Activated CD4-positive, alpha-beta memory T cell treated with anti-CD3 and anti-CD28 coated beads, Interleukin-2, amount 10 ng/mL, durations not matched to agents 7 days and 5 days (primary cell): ENCODE results near the gene C1orf74. TPM values are rescaled to one million over a fixed set of nuclear protein-coding genes. Genes with fewer than 3 reads are reported as not detected.

ENCODE experiments used
- CTCF ChIA-PET: fragments of 350-600 bp; sonication (Branson Sonifier 250); formaldehyde crosslinking; loops from one replicate; lab custom pipeline; 2021; ENCODE audit warnings: antibody characterized with exemption, inconsistent platforms; lab: Charles Lee
- POLR2A ChIA-PET: fragments of 350-600 bp; sonication (Branson Sonifier 250); formaldehyde crosslinking; loops from one replicate; lab custom pipeline; 2021; ENCODE audit warnings: antibody characterized with exemption; lab: Charles Lee
- DNase-seq: peaks from one replicate; pipeline ENCODE4 v3.0.0-alpha.2; 2020
- H3K27ac Mint-ChIP-seq: one replicate; pipeline ENCODE4 v1.8.0; 2021; ENCODE audit warnings: mild to moderate bottlenecking, mixed read lengths
- H3K27me3 Mint-ChIP-seq: one replicate; pipeline ENCODE4 v1.8.0; 2021; ENCODE audit warnings: mixed read lengths
- H3K36me3 Mint-ChIP-seq: one replicate; pipeline ENCODE4 v1.8.0; 2021; ENCODE audit warnings: low read depth, mixed read lengths
- H3K4me1 Mint-ChIP-seq: one replicate; pipeline ENCODE4 v1.8.0; 2021; ENCODE audit warnings: mixed read lengths
- H3K4me3 Mint-ChIP-seq: one replicate; pipeline ENCODE4 v1.8.0; 2021; ENCODE audit warnings: mild to moderate bottlenecking, mixed read lengths
- H3K9me3 Mint-ChIP-seq: one replicate; pipeline ENCODE4 v1.8.0; 2021; ENCODE audit warnings: mixed read lengths
- total RNA-seq, 2 experiments: library from RNA; stranded (reverse); gene quantifications; one replicate each; pipeline ENCODE4 v1.2.3, GENCODE V29; 2021

Gene C1orf74
- 1 to 10 TPM; 2.1 to 2.2 TPM for total RNA-seq

- ChIA-PET CTCF (interaction anchor here (0.6 to 2.6 kb wide), 6 partner anchors 11 to 589 kb away, joined by 3 to 25 read pairs (median 6); partner anchors contain the start of gene UTP25), POLR2A (interaction anchor here (0.6 to 15.4 kb wide), 10 partner anchors 10 to 44 kb away, joined by 3 to 218 read pairs (median 8); partner anchors contain the start of genes TRAF3IP3 and UTP25)
- peak within 1 kb of the TSS; percentile 90 for H3K4me3 Mint-ChIP-seq
- H3K36me3 Mint-ChIP-seq: peaks cover 51% of the 10 kb centered on the region
- peak within 1 kb of the TSS; percentile 91 for H3K27ac Mint-ChIP-seq
- no peaks in the 10 kb centered on the region for H3K27me3 Mint-ChIP-seq
- DNase-seq: peak; percentile 99
- H3K4me1 Mint-ChIP-seq: peaks cover 61% of the 10 kb centered on the region
- no peaks in the 10 kb centered on the region for H3K9me3 Mint-ChIP-seq
Observed at GRCh38 chr1:209784265-209785169, at the start of gene C1orf74. Gene C1orf74, minus strand, starts transcription at chr1:209784559. Its CDS starts 925 bp downstream, at chr1:209783634.

GRCh38 chr1:209831615-209832014 is 47.3 kb upstream of the C1orf74 start:
- ChIA-PET CTCF (interaction anchor here (1.4 kb wide), 1 partner anchor 8 kb away, joined by 7 read pairs; no protein-coding TSS in a partner anchor), POLR2A (no interaction called here)
- Mint-ChIP-seq H3K27ac (no peak overlapping the region), H3K27me3 (no peaks in the 10 kb centered on the region), H3K4me1 (peaks cover 47% of the 10 kb centered on the region), H3K9me3 (no peaks in the 10 kb centered on the region), H3K4me3 (no peak overlapping the region), H3K36me3 (peaks cover 54% of the 10 kb centered on the region)
- no peak for DNase-seq

GRCh38 chr1:209830722-209831121 is 46.4 kb upstream of the C1orf74 start:
- no peak overlapping the region for H3K27ac Mint-ChIP-seq
- peaks cover 48% of the 10 kb centered on the region for H3K36me3 Mint-ChIP-seq

GRCh38 chr1:209829716-209830115 is 45.4 kb upstream of the C1orf74 start:
- POLR2A ChIA-PET: interaction anchor here (1.5 kb wide), 1 partner anchor 10 kb away, joined by 4 read pairs; no protein-coding TSS in a partner anchor
- Mint-ChIP-seq H3K4me1 (peaks cover 32% of the 10 kb centered on the region), H3K27ac (no peak overlapping the region), H3K36me3 (peaks cover 42% of the 10 kb centered on the region), H3K9me3 (no peaks in the 10 kb centered on the region), H3K27me3 (peaks cover 3% of the 10 kb centered on the region), H3K4me3 (peak overlapping the region; percentile 95)
- no peak for DNase-seq
- CTCF ChIA-PET: interaction anchor here (1.2 kb wide), 1 partner anchor 10 kb away, joined by 4 read pairs; no protein-coding TSS in a partner anchor

More at GRCh38 chr1:209830722-209831121, 46.4 kb upstream of the C1orf74 start:
- no peak overlapping the region for H3K4me3 Mint-ChIP-seq
- H3K4me1 Mint-ChIP-seq: peaks cover 42% of the 10 kb centered on the region
- POLR2A ChIA-PET: interaction anchor here (1.5 kb wide), 1 partner anchor 9 kb away, joined by 4 read pairs; no protein-coding TSS in a partner anchor
- DNase-seq: no peak
- H3K27me3 Mint-ChIP-seq: no peaks in the 10 kb centered on the region
- H3K9me3 Mint-ChIP-seq: no peaks in the 10 kb centered on the region
- CTCF ChIA-PET: interaction anchor here (1.2 to 1.3 kb wide), 2 partner anchors 9 to 14 kb away, joined by 3 to 4 read pairs; no protein-coding TSS in a partner anchor

- H3K4me1 Mint-ChIP-seq: peaks cover 35% of the 10 kb centered on the region
- peaks cover 21% of the 10 kb centered on the region for H3K36me3 Mint-ChIP-seq
- H3K9me3 Mint-ChIP-seq: no peaks in the 10 kb centered on the region
- POLR2A ChIA-PET: interaction anchor here (0.7 to 3.0 kb wide), 12 partner anchors 9 to 547 kb away, joined by 3 to 14 read pairs (median 4); partner anchors contain the start of genes C1orf74 and TRAF3IP3
- H3K27me3 Mint-ChIP-seq: peaks cover 7% of the 10 kb centered on the region
- peak within 1 kb of the TSS; percentile 86 for H3K27ac Mint-ChIP-seq
- CTCF ChIA-PET: interaction anchor here (0.7 to 3.6 kb wide), 12 partner anchors 9 to 258 kb away, joined by 3 to 19 read pairs (median 6); partner anchors contain the start of genes C1orf74, IRF6 and TRAF3IP3
- H3K4me3 Mint-ChIP-seq: peak within 1 kb of the TSS; percentile 95
- peak; percentile 94 for DNase-seq
Observed at GRCh38 chr1:209827384-209828262, 43.3 kb upstream of the C1orf74 start, which contains the start of gene UTP25. Gene UTP25, plus strand, starts transcription at chr1:209827972. Its CDS starts 92 bp downstream, at chr1:209828064.

- Mint-ChIP-seq H3K9me3 (no peaks in the 10 kb centered on the region), H3K27ac (no peak overlapping the region), H3K36me3 (peaks cover 10% of the 10 kb centered on the region), H3K27me3 (peaks cover 19% of the 10 kb centered on the region), H3K4me1 (peaks cover 36% of the 10 kb centered on the region), H3K4me3 (no peak overlapping the region)
- POLR2A ChIA-PET: interaction anchor here (1.5 to 3.0 kb wide), 2 partner anchors 44 to 57 kb away, joined by 3 to 14 read pairs; no protein-coding TSS in a partner anchor
- no peak for DNase-seq
- CTCF ChIA-PET: interaction anchor here (1.0 to 3.6 kb wide), 4 partner anchors 10 to 38 kb away, joined by 5 to 19 read pairs (median 8); no protein-coding TSS in a partner anchor
Observed at GRCh38 chr1:209825591-209826434, 41.5 kb upstream of the C1orf74 start.

- Mint-ChIP-seq H3K4me1 (peaks cover 26% of the 10 kb centered on the region), H3K9me3 (no peaks in the 10 kb centered on the region), H3K27ac (no peak overlapping the region), H3K27me3 (peaks cover 33% of the 10 kb centered on the region), H3K36me3 (peaks cover 6% of the 10 kb centered on the region), H3K4me3 (no peak overlapping the region)
- CTCF ChIA-PET: interaction anchor here (0.9 to 3.1 kb wide), 28 partner anchors 9 to 551 kb away, joined by 3 to 33 read pairs (median 6); partner anchors contain the start of genes C1orf74, IRF6, LAMB3 and TRAF3IP3
- POLR2A ChIA-PET: interaction anchor here (0.8 to 2.2 kb wide), 7 partner anchors 14 to 75 kb away, joined by 3 to 8 read pairs (median 3); partner anchors contain the start of gene C1orf74
- no peak for DNase-seq
Observed at GRCh38 chr1:209823143-209824041, 39.0 kb upstream of the C1orf74 start.

GRCh38 chr1:209822706-209823105 is 38.3 kb upstream of the C1orf74 start:
- CTCF ChIA-PET: interaction anchor here (1.0 to 3.1 kb wide), 25 partner anchors 9 to 552 kb away, joined by 3 to 33 read pairs (median 7); partner anchors contain the start of genes C1orf74, IRF6, LAMB3 and TRAF3IP3
- H3K27ac Mint-ChIP-seq: no peak overlapping the region

GRCh38 chr1:209820986-209821385 is 36.6 kb upstream of the C1orf74 start:
- DNase-seq: no peak
- CTCF ChIA-PET: interaction anchor here (0.9 to 1.6 kb wide), 3 partner anchors 13 to 33 kb away, joined by 3 to 4 read pairs (median 3); no protein-coding TSS in a partner anchor
- no peaks in the 10 kb centered on the region for H3K9me3 Mint-ChIP-seq
- no peaks in the 10 kb centered on the region for H3K36me3 Mint-ChIP-seq
- H3K27ac Mint-ChIP-seq: no peak overlapping the region
- peaks cover 11% of the 10 kb centered on the region for H3K4me1 Mint-ChIP-seq
- peaks cover 33% of the 10 kb centered on the region for H3K27me3 Mint-ChIP-seq
- POLR2A ChIA-PET: no interaction called here
- no peak overlapping the region for H3K4me3 Mint-ChIP-seq

More at GRCh38 chr1:209822706-209823105, 38.3 kb upstream of the C1orf74 start:
- H3K9me3 Mint-ChIP-seq: no peaks in the 10 kb centered on the region
- no peak for DNase-seq
- H3K4me3 Mint-ChIP-seq: no peak overlapping the region
- H3K36me3 Mint-ChIP-seq: peaks cover 2% of the 10 kb centered on the region
- POLR2A ChIA-PET: interaction anchor here (0.8 to 2.2 kb wide), 5 partner anchors 23 to 73 kb away, joined by 3 to 8 read pairs (median 6); partner anchors contain the start of gene C1orf74
- H3K4me1 Mint-ChIP-seq: peaks cover 21% of the 10 kb centered on the region
- peaks cover 33% of the 10 kb centered on the region for H3K27me3 Mint-ChIP-seq

GRCh38 chr1:209819058-209819457 is 34.7 kb upstream of the C1orf74 start:
- ChIA-PET CTCF (interaction anchor here (0.7 kb wide), 1 partner anchor 250 kb away, joined by 3 read pairs; no protein-coding TSS in a partner anchor), POLR2A (no interaction called here)
- Mint-ChIP-seq H3K27ac (no peak overlapping the region), H3K4me1 (peaks cover 11% of the 10 kb centered on the region), H3K9me3 (no peaks in the 10 kb centered on the region), H3K36me3 (no peaks in the 10 kb centered on the region), H3K27me3 (peaks cover 31% of the 10 kb centered on the region), H3K4me3 (no peak overlapping the region)
- DNase-seq: no peak
